Calu3 (cell line): ENCODE data around the gene CUL2. TPM values are rescaled to one million over a fixed set of nuclear protein-coding genes. Genes with fewer than 3 reads are reported as not detected.
"Not testable (repeated sequence)": the region's sequence is repeated elsewhere in the genome, so short reads cannot be mapped to it uniquely, and the experiment has no call there.

Source experiments
- BruUV-seq: library from RNA; stranded (reverse); fragments of 400-500 nt; replicated peaks from 2 replicates; lab custom pipeline; 2021; lab: Mats Ljungman, UMichigan
- CTCF ChIA-PET: fragments of 300-600 bp; sonication (Branson Sonifier 250); formaldehyde crosslinking; loops from one replicate; lab custom pipeline; 2022; ENCODE audit warnings: antibody characterized with exemption; lab: Charles Lee
- DNase-seq: peaks from one replicate; pipeline ENCODE4 v3.0.0; 2022
- H3K27ac Mint-ChIP-seq: one replicate; pipeline ENCODE4 v1.8.0; 2022; ENCODE audit warnings: mixed read lengths; ENCODE audit not compliant: unreplicated experiment
- H3K27me3 Mint-ChIP-seq: one replicate; pipeline ENCODE4 v1.8.0; 2022; ENCODE audit warnings: mixed read lengths; ENCODE audit not compliant: unreplicated experiment
- H3K36me3 Mint-ChIP-seq: one replicate; pipeline ENCODE4 v1.8.0; 2022; ENCODE audit warnings: mild to moderate bottlenecking, moderate library complexity, mixed read lengths; ENCODE audit not compliant: insufficient read depth, unreplicated experiment
- H3K4me1 Mint-ChIP-seq: one replicate; pipeline ENCODE4 v1.8.0; 2022; ENCODE audit warnings: mild to moderate bottlenecking, low read depth, mixed read lengths; ENCODE audit not compliant: unreplicated experiment
- H3K4me3 Mint-ChIP-seq: one replicate; pipeline ENCODE4 v1.8.0; 2022; ENCODE audit warnings: mild to moderate bottlenecking, low read depth, moderate library complexity, mixed read lengths; ENCODE audit not compliant: unreplicated experiment
- H3K9me3 Mint-ChIP-seq: one replicate; pipeline ENCODE4 v1.8.0; 2022; ENCODE audit warnings: low read depth, mixed read lengths; ENCODE audit not compliant: unreplicated experiment
- CTCF ChIP-seq: fragments of 200-600 bp; IDR thresholded peaks from one replicate; pipeline ENCODE4 v1.8.0; 2022; ENCODE audit warnings: antibody characterized with exemption; ENCODE audit not compliant: unreplicated experiment
- intact Hi-C: fragments of 100-400 bp; cut with micrococcal nuclease; formaldehyde crosslinking; loops from one replicate; pipeline ENCODE4 v1.10.0; 2022; ENCODE audit not compliant: unreplicated experiment
- total RNA-seq: library from RNA; stranded (reverse); gene quantifications from 2 replicates; pipeline ENCODE4 v1.2.3, GENCODE V29; 2022

Gene CUL2
- total RNA-seq, 1 experiment from 2014 or later, result 37.1 TPM

- no peaks in the 10 kb centered on the region for H3K9me3 Mint-ChIP-seq
- intact Hi-C loops, result no loop called here
- no peak for TF ChIP-seq CTCF
- H3K27me3 Mint-ChIP-seq, result no peaks in the 10 kb centered on the region
- H3K36me3 Mint-ChIP-seq, result peaks cover 14% of the 10 kb centered on the region
- no TSS peak for BruUV-seq
- peaks cover 31% of the 10 kb centered on the region for H3K4me1 Mint-ChIP-seq
- no peak overlapping the region for H3K27ac Mint-ChIP-seq
- H3K4me3 Mint-ChIP-seq, result no peak overlapping the region
- DNase-seq, result no peak
- CTCF ChIA-PET, result no interaction called here
Measured at GRCh38 chr10:35046074-35046473, 44.1 kb downstream of the CUL2 start.

GRCh38 chr10:35045275-35045674, 44.9 kb downstream of the CUL2 start:
- Mint-ChIP-seq H3K36me3 (peaks cover 14% of the 10 kb centered on the region), H3K4me1 (peaks cover 35% of the 10 kb centered on the region)
- H3K27me3 Mint-ChIP-seq, intact Hi-C loops, H3K27ac Mint-ChIP-seq, BruUV-seq, H3K4me3 Mint-ChIP-seq, H3K9me3 Mint-ChIP-seq, DNase-seq: not testable (repeated sequence)
- CTCF ChIA-PET, result interaction anchor here (0.5 kb wide), 1 partner anchor 23 kb away, joined by 3 read pairs; no protein-coding TSS in a partner anchor

GRCh38 chr10:35043796-35044344, 46.3 kb downstream of the CUL2 start:
- H3K27me3 Mint-ChIP-seq, result no peaks in the 10 kb centered on the region
- CTCF ChIA-PET, result interaction anchor here (0.7 kb wide), 1 partner anchor 617 kb away, joined by 5 read pairs; no protein-coding TSS in a partner anchor
- H3K27ac Mint-ChIP-seq, result no peak overlapping the region
- no peaks in the 10 kb centered on the region for H3K9me3 Mint-ChIP-seq
- peaks cover 14% of the 10 kb centered on the region for H3K36me3 Mint-ChIP-seq
- no peak for DNase-seq
- no peak for TF ChIP-seq CTCF
- no peak overlapping the region for H3K4me3 Mint-ChIP-seq
- H3K4me1 Mint-ChIP-seq, result peaks cover 35% of the 10 kb centered on the region
- intact Hi-C loops, result no loop called here
- BruUV-seq, result no TSS peak

- intact Hi-C loops, result no loop called here
Measured at GRCh38 chr10:35042783-35043182, 47.4 kb downstream of the CUL2 start.

More at GRCh38 chr10:35042783-35043182, 47.4 kb downstream of the CUL2 start:
- no peak for DNase-seq
- H3K36me3 Mint-ChIP-seq, result peaks cover 12% of the 10 kb centered on the region
- no TSS peak for BruUV-seq
- H3K9me3 Mint-ChIP-seq, result no peaks in the 10 kb centered on the region
- no peak for TF ChIP-seq CTCF
- CTCF ChIA-PET, result no interaction called here
- H3K4me1 Mint-ChIP-seq, result peaks cover 35% of the 10 kb centered on the region
- H3K4me3 Mint-ChIP-seq, result no peak overlapping the region
- no peaks in the 10 kb centered on the region for H3K27me3 Mint-ChIP-seq
- H3K27ac Mint-ChIP-seq, result peak overlapping the region; percentile 2
